IPS-15b (cell line): ENCODE measurements around the gene RAB6A.
"Not testable (repeated sequence)": the region's sequence is repeated elsewhere in the genome, so short reads cannot be mapped to it uniquely, and the experiment has no call there.

Experiments used
- H3K27me3 ChIP-seq: one replicate; pipeline ENCODE4 v1.6.1; 2013; ENCODE audit warnings: low read length; ENCODE audit not compliant: control insufficient read depth, insufficient read depth
- H3K36me3 ChIP-seq: one replicate; pipeline ENCODE4 v1.6.1; 2013; ENCODE audit warnings: low read length; ENCODE audit not compliant: control insufficient read depth, insufficient read depth
- H3K4me1 ChIP-seq: one replicate; pipeline ENCODE4 v1.6.1; 2013; ENCODE audit warnings: mild to moderate bottlenecking, low read length; ENCODE audit not compliant: control insufficient read depth, insufficient read depth
- H3K4me3 ChIP-seq: one replicate; pipeline ENCODE4 v1.5.1; 2013; ENCODE audit warnings: low read depth, low read length
- H3K9ac ChIP-seq: one replicate; pipeline ENCODE4 v1.6.1; 2013; ENCODE audit warnings: low read depth, mild to moderate bottlenecking, low read length
- H3K9me3 ChIP-seq: one replicate; pipeline ENCODE4 v1.6.1; 2013; ENCODE audit warnings: mild to moderate bottlenecking, low read length; ENCODE audit not compliant: control insufficient read depth, insufficient read depth

The RAB6A gene

DNA sequence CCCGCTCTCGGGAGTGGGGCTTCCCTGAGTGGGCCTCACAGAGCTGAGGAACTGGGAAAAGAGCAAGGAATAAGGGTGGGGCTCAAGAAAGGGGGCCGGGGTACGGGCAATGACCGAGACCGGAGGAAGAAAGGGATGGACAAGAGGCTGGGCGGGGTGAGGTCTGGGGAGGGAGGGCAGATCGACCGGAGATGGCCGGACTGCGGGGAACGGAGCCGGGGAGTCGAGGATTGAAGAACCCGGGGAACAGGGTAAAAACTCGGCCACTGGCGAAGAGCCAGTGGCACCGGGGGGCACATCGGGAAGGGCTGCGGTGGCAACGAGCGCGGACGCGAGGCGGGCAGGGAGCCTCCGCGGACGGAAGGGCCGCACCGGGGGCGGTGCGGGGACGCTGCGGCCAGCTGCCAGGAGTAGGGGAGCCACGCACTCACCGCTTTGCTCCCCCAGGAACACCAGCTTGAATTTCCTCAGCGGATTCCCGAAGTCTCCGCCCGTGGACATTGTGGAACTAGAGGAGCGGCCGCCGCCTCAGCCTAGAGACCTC, 667 bp downstream of the RAB6A start:
- Histone ChIP-seq H3K9ac (peak overlapping the region; percentile 67), H3K27me3 (no peaks in the 10 kb centered on the region), H3K4me3 (peak overlapping the region; percentile 66), H3K4me1 (peaks cover 3% of the 10 kb centered on the region), H3K36me3 (no peaks in the 10 kb centered on the region), H3K9me3 (no peaks in the 10 kb centered on the region)

DNA sequence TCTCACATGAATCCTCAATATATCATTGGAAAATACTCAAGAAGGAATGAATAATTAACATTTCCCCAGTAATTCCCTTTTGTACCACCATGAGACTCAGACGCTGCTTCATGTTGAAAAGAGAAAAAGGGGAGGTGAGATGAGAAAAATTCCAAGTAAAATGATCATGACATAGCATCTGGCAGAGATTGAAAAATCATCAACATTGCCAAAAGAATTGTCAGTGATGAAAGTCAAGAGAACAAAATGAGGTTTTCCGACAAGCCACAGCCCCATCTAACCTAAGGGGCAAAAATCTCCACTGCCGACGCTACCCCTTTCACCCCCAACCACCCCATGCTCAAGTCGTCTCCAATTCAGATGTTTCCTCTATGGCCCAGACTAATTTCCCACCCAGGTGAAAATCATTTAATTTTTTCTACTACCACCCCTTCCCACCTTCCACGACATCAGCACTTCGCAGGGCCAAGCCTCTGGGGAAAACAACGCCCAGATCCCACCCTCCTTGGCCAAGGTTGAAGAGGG, 1.2 kb downstream of the RAB6A start:
- H3K4me1 ChIP-seq = peaks cover 3% of the 10 kb centered on the region
- H3K9me3 ChIP-seq = no peaks in the 10 kb centered on the region

DNA sequence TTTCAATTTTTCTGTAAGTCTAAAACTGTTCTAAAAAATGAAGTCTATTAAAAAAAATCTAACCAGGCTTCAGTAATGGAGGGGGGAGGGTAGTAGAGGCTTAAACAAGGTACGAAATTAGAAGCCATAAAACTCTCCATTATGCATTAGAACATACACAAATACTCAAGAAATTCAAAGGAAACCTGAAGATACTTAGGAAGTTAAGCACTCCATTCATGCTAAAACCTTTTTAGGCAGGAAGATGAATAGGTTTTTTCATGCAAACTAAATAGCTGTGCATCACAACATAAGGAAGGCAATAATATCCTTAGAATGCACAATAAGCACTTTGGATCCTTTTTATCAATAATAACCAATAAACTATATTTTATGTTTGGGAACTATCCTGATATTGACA, 2.4 kb downstream of the RAB6A start:
- Histone ChIP-seq H3K4me3 (peak overlapping the region; percentile 66), H3K4me1 (peaks cover 3% of the 10 kb centered on the region), H3K36me3 (no peaks in the 10 kb centered on the region), H3K27me3 (no peaks in the 10 kb centered on the region), H3K9me3 (no peaks in the 10 kb centered on the region), H3K9ac (no peak overlapping the region)

More for the DNA sequence above, 1.2 kb downstream of the RAB6A start:
- Histone ChIP-seq H3K9ac (peak overlapping the region; percentile 67), H3K4me3 (peak overlapping the region; percentile 66), H3K27me3 (no peaks in the 10 kb centered on the region), H3K36me3 (no peaks in the 10 kb centered on the region)

- H3K9me3 ChIP-seq = no peaks in the 10 kb centered on the region
- no peak overlapping the region for H3K4me3 ChIP-seq
- no peaks in the 10 kb centered on the region for H3K36me3 ChIP-seq
- no peaks in the 10 kb centered on the region for H3K27me3 ChIP-seq
- no peak overlapping the region for H3K9ac ChIP-seq
- H3K4me1 ChIP-seq = peaks cover 3% of the 10 kb centered on the region
Observed at GRCh38 chr11:73757598-73757997, 3.3 kb downstream of the RAB6A start.

- Histone ChIP-seq H3K4me1 (peaks cover 3% of the 10 kb centered on the region), H3K9ac (no peak overlapping the region), H3K4me3 (no peak overlapping the region), H3K36me3 (no peaks in the 10 kb centered on the region), H3K27me3 (no peaks in the 10 kb centered on the region), H3K9me3 (no peaks in the 10 kb centered on the region)
Observed at GRCh38 chr11:73755670-73756069, 5.2 kb downstream of the RAB6A start.

GRCh38 chr11:73753938-73754337, 6.9 kb downstream of the RAB6A start:
- H3K4me1 ChIP-seq = peaks cover 3% of the 10 kb centered on the region
- H3K9ac ChIP-seq = no peak overlapping the region
- H3K4me3 ChIP-seq = no peak overlapping the region
- no peaks in the 10 kb centered on the region for H3K9me3 ChIP-seq
- H3K27me3 ChIP-seq = no peaks in the 10 kb centered on the region
- no peaks in the 10 kb centered on the region for H3K36me3 ChIP-seq

GRCh38 chr11:73752903-73753302, 8.0 kb downstream of the RAB6A start:
- no peaks in the 10 kb centered on the region for H3K9me3 ChIP-seq

DNA sequence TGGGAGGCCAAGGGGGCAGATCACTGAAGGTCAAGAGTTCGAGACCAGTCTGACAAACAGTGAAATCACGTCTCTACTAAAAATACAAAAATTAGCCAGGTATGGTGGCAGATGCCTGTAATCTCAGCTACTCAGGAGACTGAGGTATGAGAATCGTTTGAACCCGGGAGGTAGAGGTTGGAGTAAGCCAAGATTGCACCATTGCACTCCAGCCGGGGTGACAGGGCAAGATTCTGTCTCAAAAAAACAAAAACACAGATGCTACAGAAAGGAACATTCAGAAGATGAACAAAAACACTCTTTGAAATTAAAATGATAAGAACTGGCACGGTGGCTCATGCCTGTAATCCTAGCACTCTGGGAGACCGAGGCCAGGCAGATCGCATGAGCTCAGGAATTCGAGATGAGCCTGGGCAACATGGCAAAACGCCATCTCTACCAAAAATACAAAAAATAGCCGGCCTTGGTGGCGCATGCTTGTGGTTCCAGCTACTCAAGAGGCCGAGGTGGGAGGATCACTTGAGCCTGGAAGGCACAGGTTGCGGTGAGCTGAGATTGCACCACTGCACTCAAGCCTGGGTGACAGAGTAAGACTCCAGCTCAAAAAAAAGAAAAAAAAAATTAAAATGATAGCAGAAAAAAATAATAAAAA, 8.5 kb downstream of the RAB6A start:
- H3K4me1 ChIP-seq = no peaks in the 10 kb centered on the region
- H3K36me3 ChIP-seq = no peaks in the 10 kb centered on the region
- no peaks in the 10 kb centered on the region for H3K27me3 ChIP-seq
- no peaks in the 10 kb centered on the region for H3K9me3 ChIP-seq
- H3K9ac ChIP-seq = no peak overlapping the region
- no peak overlapping the region for H3K4me3 ChIP-seq

More at GRCh38 chr11:73752903-73753302, 8.0 kb downstream of the RAB6A start:
- no peaks in the 10 kb centered on the region for H3K36me3 ChIP-seq
- H3K27me3 ChIP-seq = no peaks in the 10 kb centered on the region
- peaks cover 3% of the 10 kb centered on the region for H3K4me1 ChIP-seq
- H3K4me3 ChIP-seq = no peak overlapping the region
- H3K9ac ChIP-seq = no peak overlapping the region

- not testable (repeated sequence) for H3K36me3 ChIP-seq, H3K4me3 ChIP-seq, H3K9ac ChIP-seq, H3K27me3 ChIP-seq, H3K4me1 ChIP-seq, H3K9me3 ChIP-seq
Observed at GRCh38 chr11:73750862-73751261, 10.0 kb downstream of the RAB6A start.

DNA sequence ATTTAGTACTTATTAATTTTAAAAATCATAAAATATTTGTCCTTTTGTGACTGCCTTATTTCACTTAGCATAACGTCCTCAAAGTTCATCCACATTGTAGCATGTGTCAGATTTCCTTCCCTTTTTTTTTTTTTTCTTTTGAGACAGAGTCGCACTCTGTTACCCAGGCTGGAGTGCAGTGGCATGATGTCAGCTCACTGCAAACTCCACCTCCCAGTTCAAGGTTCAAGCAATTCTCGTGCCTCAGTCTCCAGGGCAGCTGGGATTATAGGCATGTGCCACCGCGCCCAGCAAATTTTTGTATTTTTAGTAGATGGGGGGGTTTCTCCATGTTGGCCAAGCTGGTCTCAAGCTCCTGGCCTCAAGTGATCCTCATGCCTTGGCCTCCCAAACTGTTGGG, 10.6 kb downstream of the RAB6A start:
- H3K36me3 ChIP-seq = no peaks in the 10 kb centered on the region
- no peaks in the 10 kb centered on the region for H3K4me1 ChIP-seq
- no peaks in the 10 kb centered on the region for H3K27me3 ChIP-seq
- no peaks in the 10 kb centered on the region for H3K9me3 ChIP-seq
- no peak overlapping the region for H3K9ac ChIP-seq
- no peak overlapping the region for H3K4me3 ChIP-seq

- no peak overlapping the region for H3K9ac ChIP-seq
- H3K4me3 ChIP-seq = no peak overlapping the region
- no peaks in the 10 kb centered on the region for H3K36me3 ChIP-seq
- no peaks in the 10 kb centered on the region for H3K27me3 ChIP-seq
- H3K9me3 ChIP-seq = no peaks in the 10 kb centered on the region
- no peaks in the 10 kb centered on the region for H3K4me1 ChIP-seq
Observed at GRCh38 chr11:73749118-73749517, 11.8 kb downstream of the RAB6A start.

GRCh38 chr11:73748300-73748699, 12.6 kb downstream of the RAB6A start:
- Histone ChIP-seq H3K4me3 (no peak overlapping the region), H3K36me3 (no peaks in the 10 kb centered on the region), H3K27me3 (no peaks in the 10 kb centered on the region), H3K9me3 (no peaks in the 10 kb centered on the region), H3K4me1 (no peaks in the 10 kb centered on the region), H3K9ac (no peak overlapping the region)
